Measurements from ENCODE around the gene GPATCH2L.

GPATCH2L gene

GRCh38 chr14:76168531-76168930 lies 16.8 kb downstream of the GPATCH2L start:
- Histone ChIP-seq H3K4me1 (ENCODE audit: control insufficient read depth, insufficient read depth, low read length) (no peaks in the 10 kb centered on the region), H3K4me3 (ENCODE audit: low read depth, low read length) (no peak overlapping the region), H3K27ac (ENCODE audit: extremely low read depth, low read depth, low read length) (no peak overlapping the region), H3K36me3 (ENCODE audit: control insufficient read depth in 2 of 2, insufficient read depth in 1 of 2, low read length in 2 of 2) (peaks cover 28 to 60% of the 10 kb centered on the region in 2 experiments), H3K9me3 (ENCODE audit: control insufficient read depth, insufficient read depth, low read depth, low read length) (no peaks in the 10 kb centered on the region)
- no peak for TF ChIP-seq ZNF623 (tag by site-specific recombination; IDR thresholded peaks at IDR 0.05)
- POLR2A ChIA-PET = no interaction called here
- CTCF ChIA-PET = no interaction called here

- H3K4me1 ChIP-seq (ENCODE audit: control insufficient read depth, insufficient read depth, low read length) = no peaks in the 10 kb centered on the region
- no peaks in the 10 kb centered on the region for H3K9me3 ChIP-seq (ENCODE audit: control insufficient read depth, insufficient read depth, low read depth, low read length)
- TF ChIP-seq ZEB2 (tag by site-specific recombination; IDR thresholded peaks at IDR 0.05) = no peak
- TF ChIP-seq ATF2 (tag by site-specific recombination; IDR thresholded peaks at IDR 0.05; ENCODE audit: low read depth) = no peak
- TF ChIP-seq HIC1 (tag by site-specific recombination; IDR thresholded peaks at IDR 0.05) = no peak
- TF ChIP-seq BCL6B (tag by site-specific recombination; IDR thresholded peaks at IDR 0.05) = no peak
- TF ChIP-seq ZNF791 (tag by site-specific recombination; IDR thresholded peaks at IDR 0.05) = no peak
- TF ChIP-seq GFI1B (tag by site-specific recombination; IDR thresholded peaks at IDR 0.05) = no peak
- no peak for TF ChIP-seq ZNF747 (tag by site-specific recombination; IDR thresholded peaks at IDR 0.05)
- TF ChIP-seq ZNF266 (tag by site-specific recombination; IDR thresholded peaks at IDR 0.05; ENCODE audit: low read depth) = no peak
- no peak for TF ChIP-seq ZNF148 (tag by site-specific recombination; IDR thresholded peaks at IDR 0.05; ENCODE audit: borderline replicate concordance)
- no peak for TF ChIP-seq KLF17 (tag by site-specific recombination; IDR thresholded peaks at IDR 0.05)
- no peak for TF ChIP-seq ZNF76 (tag by site-specific recombination; IDR thresholded peaks at IDR 0.05; ENCODE audit: borderline replicate concordance, low read depth)
- no peak for TF ChIP-seq YY1 (tag by site-specific recombination; IDR thresholded peaks at IDR 0.05)
- no peak for TF ChIP-seq ZBTB48 (tag by site-specific recombination; IDR thresholded peaks at IDR 0.05)
- no peak for TF ChIP-seq ZBTB21 (tag by site-specific recombination; IDR thresholded peaks at IDR 0.05)
- no peak for TF ChIP-seq ZNF596 (tag by site-specific recombination; IDR thresholded peaks at IDR 0.05)
- no peak overlapping the region for H3K4me3 ChIP-seq (ENCODE audit: low read depth, low read length)
- H3K27ac ChIP-seq (ENCODE audit: extremely low read depth, low read depth, low read length) = no peak overlapping the region
- peaks cover 29 to 66% of the 10 kb centered on the region in 2 experiments for H3K36me3 ChIP-seq (ENCODE audit: control insufficient read depth in 2 of 2, insufficient read depth in 1 of 2, low read length in 2 of 2)
- ChIA-PET POLR2A (no interaction called here), CTCF (no interaction called here)
Observed at GRCh38 chr14:76169776-76170175, 18.1 kb downstream of the GPATCH2L start.
